A204.1 (cell line): Measurements from ENCODE around the gene SERTAD1.
"Not testable (repeated sequence)": the region's sequence is repeated elsewhere in the genome, so short reads cannot be mapped to it uniquely, and the experiment has no call there.

ENCODE experiments used
- FAIRE-seq: peaks from 2 replicates; lab custom pipeline; 2012; peaks lifted over from hg19 to GRCh38; lab: Jason Lieb, UNC

Gene SERTAD1

DNA sequence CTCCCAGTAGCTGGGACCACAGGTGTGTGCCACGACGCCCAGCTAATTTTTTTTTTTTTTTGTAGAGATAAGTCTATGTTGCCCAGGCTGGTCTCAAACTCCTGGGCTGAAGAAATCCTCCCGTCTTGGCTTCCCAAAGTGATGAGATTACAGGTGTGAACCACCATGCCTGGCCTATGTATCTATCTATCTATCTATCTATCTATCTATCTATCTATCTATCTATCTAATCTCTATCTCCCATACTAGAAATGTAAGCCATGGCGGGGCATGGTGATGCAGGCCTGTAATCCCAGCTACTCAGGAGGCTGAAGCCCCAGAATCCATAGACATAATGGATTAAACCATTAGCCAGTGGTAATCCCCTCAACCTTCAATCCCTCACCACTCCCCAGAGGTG lies 24.9 kb upstream of the SERTAD1 start:
- no peak for FAIRE-seq

DNA sequence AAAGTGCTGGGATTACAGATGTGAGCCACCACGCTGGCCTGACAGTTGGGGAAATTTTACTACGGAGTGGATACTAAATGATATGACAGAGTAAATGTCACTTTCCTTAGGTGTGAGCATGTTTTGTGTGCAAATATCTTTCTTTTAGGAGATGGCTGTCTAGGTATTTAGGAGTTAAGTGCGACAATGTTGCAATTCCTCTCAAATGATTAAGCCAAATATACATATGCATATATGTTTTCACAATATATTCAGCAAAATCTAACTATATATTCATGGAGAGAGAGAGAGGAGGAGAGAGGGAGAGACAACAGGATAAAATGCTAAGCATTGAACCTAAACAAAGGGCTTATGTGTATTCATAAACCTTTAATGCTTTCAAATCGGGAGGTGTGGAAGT lies 23.7 kb upstream of the SERTAD1 start:
- FAIRE-seq, result no peak

DNA sequence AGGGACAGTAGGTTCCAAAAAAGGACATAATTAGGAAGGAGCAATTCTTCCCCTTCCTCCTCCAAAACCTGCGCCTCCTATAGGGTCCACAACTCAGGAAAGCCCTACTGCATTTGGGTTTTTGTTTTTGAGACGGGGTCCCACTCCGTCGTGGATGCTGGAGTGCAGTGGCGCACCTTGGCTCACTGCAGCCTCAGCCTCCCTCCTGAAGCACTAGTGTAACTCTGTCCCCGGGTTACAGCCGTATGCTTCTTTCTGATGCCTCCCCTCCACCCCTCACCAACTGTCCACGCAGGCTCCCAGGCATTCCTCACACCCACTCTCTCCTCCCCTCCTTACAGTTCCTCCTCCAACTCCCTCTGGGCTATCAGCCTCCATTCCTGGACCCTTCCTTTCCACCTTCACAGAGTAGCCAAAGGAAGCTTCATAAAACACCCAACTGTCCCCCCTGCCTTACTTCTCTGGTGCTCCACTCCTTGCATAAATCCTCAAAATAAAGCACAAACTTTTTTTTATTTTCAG lies 20.5 kb upstream of the SERTAD1 start:
- FAIRE-seq, result no peak

DNA sequence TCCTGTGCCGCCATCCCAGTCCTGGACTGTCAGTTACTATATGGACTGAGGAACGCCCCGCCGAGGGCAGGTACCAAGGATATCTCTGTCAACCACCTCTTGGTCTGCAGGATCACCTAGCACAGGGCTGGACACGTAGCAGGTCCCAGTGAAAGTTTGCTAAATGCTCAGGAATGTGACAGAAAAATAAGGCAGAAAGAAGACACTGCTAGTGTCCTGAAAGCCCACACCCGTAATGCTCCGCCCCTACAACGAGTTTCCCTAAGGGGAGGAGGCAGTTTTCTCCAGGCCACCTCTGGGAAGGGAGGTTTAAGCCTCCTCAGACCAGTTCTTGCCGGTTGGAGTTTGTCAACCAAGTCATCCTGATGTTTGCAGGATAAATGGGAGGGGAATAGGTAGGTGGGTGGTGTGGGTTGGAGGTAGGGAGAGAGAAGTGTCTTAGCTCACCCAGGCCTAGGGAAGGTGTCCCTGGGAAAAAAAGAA lies 20.0 kb upstream of the SERTAD1 start:
- no peak for FAIRE-seq

DNA sequence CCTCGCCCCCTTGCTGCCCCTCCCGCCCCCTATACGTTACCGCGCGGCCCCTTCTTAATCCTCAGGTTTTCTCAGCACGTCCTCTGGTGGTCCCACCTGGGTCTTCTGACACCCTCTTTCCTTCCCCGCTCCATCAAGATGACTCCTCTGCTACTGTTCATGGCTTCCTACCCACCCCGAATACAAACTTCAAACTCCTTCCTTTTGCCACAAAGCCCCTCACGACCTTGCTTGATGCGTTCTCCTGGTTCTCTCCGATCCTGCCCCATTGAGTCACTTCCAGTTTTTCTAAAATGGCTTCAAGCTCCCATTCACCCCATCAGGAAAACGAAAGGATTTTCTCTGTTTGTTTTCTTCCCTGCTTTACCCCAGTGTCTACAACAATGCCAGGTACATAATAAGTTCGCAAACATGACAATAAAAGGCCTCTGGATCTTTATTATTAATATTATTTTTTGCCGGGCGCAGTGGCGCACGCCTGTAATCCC lies 19.1 kb upstream of the SERTAD1 start:
- no peak for FAIRE-seq

DNA sequence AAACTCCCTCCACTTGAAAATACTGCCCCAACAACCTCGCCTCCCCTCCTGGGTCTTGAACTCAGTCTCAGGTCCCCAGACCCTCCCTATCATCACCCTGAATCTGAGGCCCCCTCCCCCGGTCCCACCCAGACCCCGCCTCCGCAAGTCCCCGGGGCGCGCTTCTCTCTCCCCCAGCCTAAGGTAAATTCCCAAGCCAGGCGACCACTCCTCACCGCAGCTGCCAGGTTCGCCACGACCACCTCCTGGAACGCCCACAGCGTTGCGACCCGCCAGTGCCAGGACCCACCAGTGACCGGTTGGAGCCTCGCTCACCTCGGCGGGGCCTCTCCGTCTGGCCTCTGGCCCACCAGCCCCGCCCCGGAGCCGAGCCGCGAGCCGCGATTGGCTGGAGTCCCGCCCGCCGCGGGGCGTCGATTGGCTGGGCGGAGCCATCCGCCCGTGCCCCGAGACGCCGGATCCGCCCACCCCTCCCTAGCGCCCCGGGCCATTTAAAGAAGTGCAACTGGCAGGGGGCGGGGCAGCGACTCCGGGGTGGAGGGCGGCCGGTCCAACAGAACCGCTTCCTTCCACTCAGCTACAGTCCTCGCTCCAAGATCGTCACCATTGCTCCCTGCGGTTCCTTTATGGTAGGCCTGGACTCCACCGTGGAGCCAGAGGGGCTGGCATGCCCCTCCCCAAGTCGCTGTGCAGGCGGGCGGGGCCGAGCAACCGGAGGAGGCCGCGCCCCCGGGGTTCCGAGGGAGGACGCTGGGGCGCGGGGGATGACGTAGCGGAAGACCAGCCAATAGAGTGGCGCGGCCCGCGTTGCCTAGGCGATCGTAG lies 18.4 kb upstream of the SERTAD1 start, which contains the start of gene SERTAD3:
SERTAD3 (minus strand) TSS at position 336 of the 825 bp plus-strand sequence. CDS start 2,255 bp downstream, outside the sequence.
- peak; percentile 3 for FAIRE-seq

DNA sequence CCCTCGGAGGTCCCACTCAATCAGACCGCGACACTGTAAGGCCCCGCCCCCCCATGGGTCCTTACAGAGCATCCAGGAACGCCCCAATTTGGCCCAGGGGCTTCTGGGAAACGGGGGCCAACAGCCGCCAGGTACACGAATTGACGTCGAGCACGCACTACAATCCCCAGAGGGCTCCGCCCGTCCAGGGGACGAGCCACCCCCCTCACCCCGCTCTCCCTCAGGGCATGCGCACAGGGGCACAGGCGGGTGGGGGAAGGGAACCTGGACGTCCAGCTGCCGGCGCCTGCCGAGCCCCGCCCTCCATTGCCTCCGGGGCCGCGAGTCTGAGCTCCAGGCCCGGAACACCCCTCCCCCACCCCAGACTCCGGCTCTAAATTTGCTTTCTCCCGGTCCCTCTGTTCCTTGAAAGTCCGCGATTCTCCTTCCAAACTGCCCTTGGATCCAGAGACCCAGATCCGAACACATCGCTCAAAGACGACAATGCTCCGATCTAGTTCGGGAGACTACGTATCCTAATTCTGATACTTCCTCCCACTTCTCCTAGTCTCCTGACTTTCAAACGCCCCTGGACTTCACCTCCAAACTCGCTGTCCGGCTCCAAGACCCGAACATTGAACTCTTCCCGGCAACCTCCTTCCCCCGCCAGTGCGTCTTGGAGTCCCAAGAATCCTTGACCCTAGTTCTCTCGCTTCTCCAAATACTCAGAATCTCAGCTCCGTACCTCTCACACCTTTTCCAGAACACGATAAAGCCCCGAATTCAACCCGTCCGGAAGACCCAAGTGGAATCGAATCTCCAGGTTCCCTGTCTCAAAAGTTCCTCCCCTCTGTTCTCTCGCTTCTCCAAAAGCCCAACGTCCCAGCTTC lies 17.6 kb upstream of the SERTAD1 start:
- FAIRE-seq, result peak; percentile 97

DNA sequence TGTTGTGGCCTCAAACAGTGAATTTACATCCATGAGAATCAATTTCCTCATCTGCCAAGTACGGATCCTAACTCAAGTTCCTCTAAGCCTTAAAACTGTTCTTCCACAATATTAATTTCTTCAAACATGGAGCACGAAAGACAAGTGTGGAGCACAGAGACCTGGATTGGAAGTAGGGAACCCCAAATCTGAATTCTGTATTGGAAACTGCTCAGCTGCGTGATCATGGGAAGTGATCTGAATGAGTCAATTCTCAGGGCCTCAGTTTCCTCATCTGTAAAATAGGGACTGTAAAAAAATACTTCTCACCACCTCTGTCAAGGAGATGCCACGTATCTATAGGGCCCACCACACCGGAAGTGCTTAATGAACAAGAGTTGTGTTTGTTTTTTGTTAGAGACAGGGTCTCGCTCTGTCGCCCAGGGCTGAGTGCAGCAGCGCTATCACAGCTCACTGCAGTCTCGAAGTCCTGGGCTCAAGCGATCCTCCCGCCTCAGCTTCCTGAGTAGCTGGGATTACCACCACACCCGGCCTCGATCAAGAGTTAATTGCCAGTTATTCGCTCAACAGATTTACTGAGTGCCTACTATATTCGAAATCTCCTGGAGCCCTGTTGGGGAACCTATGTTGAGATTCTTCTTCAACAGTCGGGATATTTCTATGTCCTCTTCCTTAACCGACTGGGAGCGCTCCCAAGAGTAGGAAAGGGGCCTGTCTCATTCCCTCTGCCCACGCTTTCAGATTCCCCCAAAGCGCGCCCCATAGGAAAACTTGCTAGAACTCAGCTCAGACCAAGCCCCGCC lies 16.7 kb upstream of the SERTAD1 start:
- no peak for FAIRE-seq

DNA sequence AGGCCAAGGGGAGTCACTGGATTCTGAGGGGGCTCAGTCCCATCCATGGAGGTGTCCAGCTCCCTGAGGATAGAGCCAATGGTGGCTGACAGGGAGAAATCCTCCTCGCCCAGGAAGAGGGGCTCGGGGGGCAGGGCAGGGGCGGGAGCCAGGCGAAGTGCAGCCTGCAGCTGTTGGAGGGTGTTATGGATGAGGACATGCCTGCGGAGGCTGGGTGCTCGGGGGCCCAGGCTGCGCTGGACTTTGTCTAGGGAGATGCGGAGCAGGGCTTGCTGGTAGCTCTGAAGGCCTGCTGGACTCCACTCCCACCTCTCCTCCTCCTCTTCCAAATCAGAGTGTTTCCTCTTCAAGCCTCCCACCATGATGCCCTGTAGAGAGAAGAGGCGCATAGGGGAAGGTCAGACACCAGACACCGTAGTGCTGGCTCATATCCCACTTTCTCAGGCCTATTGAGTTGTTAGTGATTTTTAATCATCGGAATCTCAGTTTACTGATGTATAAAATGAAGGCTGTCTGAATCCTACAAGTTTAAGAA lies 16.0 kb upstream of the SERTAD1 start:
- no peak for FAIRE-seq

DNA sequence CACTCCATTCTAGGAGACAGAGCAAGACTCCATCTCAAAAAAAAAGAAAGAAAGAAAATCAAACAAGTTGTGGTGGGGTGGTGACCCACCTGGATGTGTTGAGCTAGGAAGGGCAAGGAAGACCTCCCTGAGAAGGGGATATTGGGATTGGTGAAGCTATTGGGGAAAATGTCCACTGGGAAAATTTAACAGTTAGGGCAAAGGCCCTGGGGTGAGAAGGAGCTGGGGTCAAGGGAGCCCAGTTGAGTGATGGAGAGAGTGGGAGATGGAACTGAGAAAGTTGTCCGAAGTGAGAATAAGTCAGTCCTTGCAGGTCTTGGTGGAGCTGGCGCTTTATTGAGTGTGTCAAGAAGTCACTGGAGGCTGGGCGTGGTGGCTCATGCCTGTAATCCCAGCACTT lies 12.5 kb upstream of the SERTAD1 start:
- FAIRE-seq, result no peak

DNA sequence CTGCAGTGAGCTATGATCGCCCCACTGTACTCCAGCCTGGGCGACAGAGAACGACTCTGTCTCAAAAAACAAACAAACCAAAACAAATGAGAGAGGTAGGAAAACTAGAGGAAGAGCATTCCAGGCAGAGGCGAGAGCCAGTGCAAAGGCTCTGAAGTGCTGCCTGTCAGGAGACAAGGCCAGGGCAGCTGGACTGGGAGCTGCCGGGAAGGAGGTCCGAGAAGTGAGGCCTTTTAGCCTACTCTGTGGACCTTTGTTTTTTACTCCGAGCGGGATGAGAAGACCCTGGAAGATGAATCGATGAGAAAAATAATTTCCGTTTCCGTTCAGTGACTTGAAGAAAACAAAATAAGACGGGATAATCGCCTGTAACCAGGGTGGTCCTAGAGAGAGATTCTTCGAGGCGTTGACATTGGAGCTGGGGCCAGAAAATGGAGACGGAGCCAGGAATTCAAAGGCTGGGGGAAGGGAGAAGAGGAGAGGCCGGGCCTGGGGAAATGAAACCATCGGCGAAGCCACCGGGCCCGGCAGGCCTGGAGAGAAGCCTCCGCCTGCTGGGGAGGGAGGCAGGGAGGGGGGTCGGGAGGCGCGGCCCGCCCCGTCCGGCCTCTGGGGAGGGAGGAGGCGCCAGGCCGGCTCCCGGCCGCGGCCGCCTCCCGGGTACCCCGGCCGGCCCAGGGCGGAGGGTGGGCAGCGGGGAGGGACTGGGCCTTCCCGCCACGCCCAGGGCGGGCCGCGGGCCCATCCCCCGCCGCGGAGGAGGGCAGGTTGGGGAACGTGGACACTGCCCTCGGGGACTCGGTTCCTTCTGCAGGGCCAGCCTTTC lies 7.8 kb upstream of the SERTAD1 start:
- FAIRE-seq, result peak; percentile 3

DNA sequence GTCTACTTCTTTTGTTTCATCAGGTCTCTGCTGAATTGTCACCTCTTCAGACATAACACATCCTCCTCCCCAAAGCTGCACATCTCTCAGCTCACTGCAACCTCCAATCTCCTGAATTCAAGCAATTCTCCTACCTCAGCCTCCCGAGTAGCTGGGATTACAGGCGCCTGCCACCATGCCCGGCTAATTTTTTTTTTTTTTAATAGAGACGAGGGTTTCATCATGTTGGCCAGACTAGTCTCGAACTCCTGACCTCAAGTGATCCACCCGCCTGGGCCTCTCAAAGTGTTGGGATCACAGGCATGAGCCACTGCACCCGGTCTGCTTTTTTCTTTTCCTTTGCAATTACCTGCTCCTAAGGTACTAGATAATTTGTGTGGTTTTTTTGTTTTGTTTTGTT lies 7.0 kb upstream of the SERTAD1 start:
- FAIRE-seq, result not testable (repeated sequence)

DNA sequence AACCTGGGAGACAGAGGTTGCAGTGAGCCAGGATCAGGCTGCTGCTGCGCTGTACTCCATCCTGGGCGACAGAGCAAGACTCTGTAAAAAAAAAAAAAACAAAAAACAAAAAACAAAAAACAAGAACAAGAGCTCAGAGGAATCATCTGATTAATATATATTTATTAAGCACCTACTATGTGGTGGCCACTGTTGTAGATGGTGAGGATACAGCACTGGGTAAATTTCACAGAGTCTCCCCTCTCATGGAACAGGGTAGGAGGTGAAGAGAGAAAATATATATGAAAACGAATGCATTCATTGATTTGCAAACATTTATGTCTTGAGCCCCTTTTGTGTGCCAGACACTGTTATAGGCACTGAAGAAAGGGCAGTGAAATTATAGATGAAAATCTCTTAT lies 5.9 kb upstream of the SERTAD1 start:
- FAIRE-seq, result no peak

DNA sequence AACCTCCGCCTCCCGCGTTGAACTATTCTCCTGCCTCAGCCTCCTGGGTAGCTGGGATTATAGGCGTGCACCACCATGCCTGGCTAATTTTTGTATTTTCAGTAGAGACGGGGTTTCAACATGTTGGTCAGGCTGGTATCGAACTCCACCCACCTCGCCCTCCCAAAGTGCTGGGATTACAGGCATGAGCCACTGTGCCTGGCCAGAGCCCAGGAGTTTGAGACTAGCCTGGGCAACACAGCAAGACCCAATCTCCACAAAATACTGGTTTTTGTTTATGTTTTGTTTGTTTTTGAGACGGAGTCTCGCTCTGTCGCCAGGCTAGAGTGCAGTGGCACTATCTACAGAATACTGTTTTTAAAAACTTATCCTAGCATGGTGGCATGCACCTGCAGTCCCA lies 4.5 kb upstream of the SERTAD1 start:
- not testable (repeated sequence) for FAIRE-seq

DNA sequence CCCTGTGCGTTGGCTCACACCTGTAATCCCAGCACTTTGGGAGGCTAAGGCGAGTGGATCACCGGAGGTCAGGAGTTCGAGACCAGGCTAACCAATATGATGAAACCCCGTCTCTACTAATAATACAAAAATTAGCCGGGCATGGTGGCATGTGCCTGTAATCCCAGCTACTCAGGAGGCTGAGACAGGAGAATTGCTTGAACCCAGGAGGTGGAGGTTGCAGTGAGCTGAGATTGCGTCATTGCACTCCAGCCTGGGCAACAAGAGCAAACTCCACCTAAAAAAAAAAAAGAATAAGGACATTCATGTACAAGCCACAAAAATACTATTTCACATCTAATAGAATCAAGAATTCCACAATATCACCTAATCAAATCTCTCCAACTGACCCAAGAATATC lies 2.4 kb upstream of the SERTAD1 start:
- FAIRE-seq, result not testable (repeated sequence)

DNA sequence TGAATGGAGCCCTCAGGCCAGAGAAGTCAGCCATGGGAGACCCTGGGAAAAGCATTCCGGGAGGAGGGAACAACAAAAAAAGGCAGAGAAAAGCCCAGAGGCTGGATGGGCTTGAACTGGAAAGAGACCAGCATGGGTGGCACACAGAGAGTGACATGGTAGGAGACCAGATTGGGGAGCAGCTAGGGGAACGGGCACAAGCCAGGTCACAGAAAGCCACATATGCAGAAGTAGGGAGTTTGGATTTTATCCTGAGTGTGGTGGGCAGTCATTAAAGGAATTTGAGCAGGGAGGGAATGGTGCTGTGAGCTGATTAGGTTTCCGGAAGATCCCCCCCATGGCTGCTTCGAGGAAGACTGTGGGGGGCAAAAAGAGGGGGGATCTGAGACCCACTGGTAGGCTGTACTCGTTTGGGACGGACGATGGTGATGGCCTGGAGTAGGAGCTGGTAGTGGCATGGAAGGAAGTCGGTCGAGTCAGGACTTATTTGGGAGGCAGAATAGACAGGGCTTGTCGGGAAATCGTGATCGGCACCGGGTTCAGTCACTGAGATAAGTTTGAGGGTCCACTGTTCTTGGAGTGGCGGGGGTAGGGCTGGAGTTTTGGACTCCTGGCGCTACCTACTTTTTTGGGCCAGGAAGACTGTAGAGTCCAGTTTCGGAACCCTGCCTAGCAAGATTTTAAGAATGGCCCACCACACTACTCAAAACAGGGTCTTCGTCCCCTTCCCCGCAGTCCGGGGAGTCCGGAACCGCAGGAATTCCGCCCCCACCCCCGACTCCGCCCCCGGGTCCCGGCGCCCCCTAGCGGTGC lies 949 bp downstream of the SERTAD1 start:
- FAIRE-seq, result no peak

DNA sequence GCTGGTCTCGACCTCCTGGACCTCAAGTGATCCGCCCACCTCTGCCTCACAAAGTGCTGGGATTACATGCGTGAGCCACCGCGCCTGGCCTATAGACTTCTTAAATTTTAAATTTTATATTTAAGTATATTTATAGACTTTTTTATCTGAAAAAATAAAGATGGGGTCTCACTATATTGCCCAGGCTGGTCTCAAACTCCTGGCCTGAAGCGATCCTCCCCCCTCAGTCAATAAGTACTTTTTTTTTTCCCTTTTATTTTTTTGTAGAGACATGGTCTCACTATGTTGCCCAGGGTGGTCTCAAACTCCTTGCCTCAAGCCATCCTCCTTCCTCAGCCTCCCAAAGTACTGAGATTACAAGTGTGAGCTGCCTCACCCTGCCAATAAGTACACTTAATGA lies 1.9 kb downstream of the SERTAD1 start:
- FAIRE-seq, result no peak

DNA sequence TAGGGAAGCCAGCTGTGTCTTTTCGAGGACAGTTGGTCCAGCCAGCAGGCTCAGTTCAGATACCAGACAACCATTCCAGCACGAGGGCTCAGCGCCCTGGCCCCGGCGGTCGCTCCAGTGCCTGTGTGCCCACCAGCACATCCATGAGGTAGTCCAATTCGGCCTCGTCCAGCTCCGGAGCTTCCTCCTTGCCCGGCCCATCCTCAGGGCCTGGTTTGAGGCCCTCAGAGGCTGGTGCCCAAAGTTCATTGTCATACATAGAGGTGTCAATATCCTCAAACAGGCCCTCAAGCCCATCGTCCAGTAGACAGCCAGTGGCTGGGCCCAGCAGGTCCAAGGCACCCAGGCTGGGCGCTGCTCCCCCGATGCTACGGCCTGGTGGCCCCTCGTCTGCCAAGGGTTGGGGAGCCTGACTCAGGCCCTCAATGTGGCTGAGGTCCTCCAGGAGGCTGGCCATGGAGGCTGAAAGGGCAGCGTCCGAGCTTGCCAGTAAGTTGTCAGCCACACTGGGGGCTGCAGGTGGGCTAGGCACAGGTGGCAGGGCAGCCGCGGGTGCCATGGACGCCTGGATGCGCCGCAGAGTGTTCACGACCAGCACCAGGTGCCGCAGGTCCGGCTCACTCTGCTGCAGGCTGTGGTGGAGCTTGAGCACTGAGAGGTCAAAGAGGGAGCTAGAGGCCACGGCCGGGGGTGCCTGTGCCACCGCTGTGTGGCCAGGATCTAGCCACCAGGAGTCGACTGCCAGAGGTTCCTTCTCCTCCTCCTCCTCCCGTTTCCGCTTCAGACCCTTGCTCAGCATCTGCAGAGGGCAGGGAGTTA lies 2.8 kb downstream of the SERTAD1 start:
- no peak for FAIRE-seq
